K562 (cell line): ENCODE measurements around the gene RPS2. TPM values are rescaled to one million over a fixed set of nuclear protein-coding genes. Genes with fewer than 3 reads are reported as not detected.

Source experiments
- CHD1 ChIP-seq: fragments of 200-600 bp; sonication (generic); IDR thresholded peaks from one replicate; pipeline ENCODE4 v1.6.1; 2012; ENCODE audit warnings: mild to moderate bottlenecking, moderate library complexity, low read length, inconsistent platforms
- GATAD2B ChIP-seq: fragments of 450-650 bp; IDR thresholded peaks from 2 replicates; pipeline ENCODE4 v1.6.1; 2017; ENCODE audit warnings: mild to moderate bottlenecking, borderline replicate concordance
- IRF2 ChIP-seq: sonication (generic); formaldehyde crosslinking; IDR thresholded peaks from 2 replicates; pipeline ENCODE4 v1.8.1; 2022; ENCODE audit warnings: mild to moderate bottlenecking, missing genetic modification reagents
- MBD2 ChIP-seq: sonication (generic); IDR thresholded peaks from 2 replicates; pipeline ENCODE4 v1.6.1; 2016; ENCODE audit warnings: low read depth, borderline replicate concordance
- MTA3 ChIP-seq: fragments of 450-650 bp; formaldehyde crosslinking; IDR thresholded peaks from 2 replicates; pipeline ENCODE4 v1.6.1; 2017; ENCODE audit warnings: mild to moderate bottlenecking, borderline replicate concordance
- PCBP1 ChIP-seq: fragments of 200-400 bp; formaldehyde crosslinking; IDR thresholded peaks from 2 replicates; pipeline ENCODE4 v1.6.1; 2018; ENCODE audit warnings: mild to moderate bottlenecking, low read depth, low read length; ENCODE audit not compliant: poor library complexity, severe bottlenecking
- PTRF ChIP-seq: fragments of 450-650 bp; IDR thresholded peaks from 2 replicates; pipeline ENCODE4 v1.6.1; 2016; ENCODE audit warnings: mild to moderate bottlenecking, missing genetic modification characterization, missing compliant biosample characterization
- ZBTB40 ChIP-seq, 2 experiments: fragments of 450-650 bp in 1 of 2; sonication (generic) in 1 of 2; formaldehyde crosslinking in 1 of 2; IDR thresholded peaks; 2 replicates each; pipeline versions ENCODE4 v1.7.1 to v1.9.0; 2016 to 2022; ENCODE audit warnings: inconsistent platforms in 1 of 2, mild to moderate bottlenecking in 1 of 2, missing genetic modification reagents in 1 of 2
- ZEB2 ChIP-seq: fragments of 450-650 bp; IDR thresholded peaks from 2 replicates; pipeline ENCODE4 v1.6.1; 2016
- ZNF507 ChIP-seq: conservative IDR thresholded peaks from 2 replicates; pipeline ENCODE4 v1.6.1; 2017; ENCODE audit warnings: missing genetic modification characterization, missing compliant biosample characterization
- polyA plus RNA-seq, 8 experiments: library from polyadenylated mRNA; depleted of rRNA in 4 of 8; stranded (reverse) in 5 of 8; unstranded in 3 of 8; fragments of >200 nt; fragmentation: Nextera tagmentation in 2 of 8; fragmentation: Illumina TruSeq in 1 of 8; extraction: Ambion mirVana in 2 of 8; extraction: Trizol in 1 of 8; gene quantifications; 2 replicates each; pipeline versions ENCODE4 v1.2.1 to v1.2.3, GENCODE V29; 2011 to 2014; ENCODE audit warnings: inconsistent platforms in 1 of 8, missing spikeins in 1 of 8
- total RNA-seq, 7 experiments: library from RNA; depleted of rRNA in 6 of 7; stranded (reverse); fragments of >200 nt in 6 of 7; fragmentation: Illumina TruSeq in 2 of 7; extraction: Trizol in 2 of 7; gene quantifications; 2 replicates each; pipeline versions ENCODE4 v1.2.1 to v1.2.3, GENCODE V29; 2011 to 2021; ENCODE audit warnings: low replicate concordance in 1 of 7
- TF ChIP-seq, protein P1 (sequence below): sonication (generic); formaldehyde crosslinking; IDR thresholded peaks from 2 replicates; pipeline ENCODE4 v1.8.0; 2022; ENCODE audit warnings: mild to moderate bottlenecking, missing genetic modification reagents
- TF ChIP-seq, protein P2 (sequence below): sonication (generic); formaldehyde crosslinking; IDR thresholded peaks from 2 replicates; pipeline ENCODE4 v1.4.0; 2020; ENCODE audit warnings: mild to moderate bottlenecking, missing genetic modification reagents
- TF ChIP-seq, protein P3 (sequence below): fragments of 450-650 bp; conservative IDR thresholded peaks from 2 replicates; pipeline ENCODE4 v1.6.1; 2016; ENCODE audit warnings: missing genetic modification characterization, low read depth, mild to moderate bottlenecking, control low read depth, missing compliant biosample characterization

RPS2 gene
- total and polyA plus RNA-seq, 9 of the 15 experiments (the other 6 are each of a cell fraction or from before 2014, with no cell fraction given) = 834 to 4,794 (median 3,793) TPM

DNA sequence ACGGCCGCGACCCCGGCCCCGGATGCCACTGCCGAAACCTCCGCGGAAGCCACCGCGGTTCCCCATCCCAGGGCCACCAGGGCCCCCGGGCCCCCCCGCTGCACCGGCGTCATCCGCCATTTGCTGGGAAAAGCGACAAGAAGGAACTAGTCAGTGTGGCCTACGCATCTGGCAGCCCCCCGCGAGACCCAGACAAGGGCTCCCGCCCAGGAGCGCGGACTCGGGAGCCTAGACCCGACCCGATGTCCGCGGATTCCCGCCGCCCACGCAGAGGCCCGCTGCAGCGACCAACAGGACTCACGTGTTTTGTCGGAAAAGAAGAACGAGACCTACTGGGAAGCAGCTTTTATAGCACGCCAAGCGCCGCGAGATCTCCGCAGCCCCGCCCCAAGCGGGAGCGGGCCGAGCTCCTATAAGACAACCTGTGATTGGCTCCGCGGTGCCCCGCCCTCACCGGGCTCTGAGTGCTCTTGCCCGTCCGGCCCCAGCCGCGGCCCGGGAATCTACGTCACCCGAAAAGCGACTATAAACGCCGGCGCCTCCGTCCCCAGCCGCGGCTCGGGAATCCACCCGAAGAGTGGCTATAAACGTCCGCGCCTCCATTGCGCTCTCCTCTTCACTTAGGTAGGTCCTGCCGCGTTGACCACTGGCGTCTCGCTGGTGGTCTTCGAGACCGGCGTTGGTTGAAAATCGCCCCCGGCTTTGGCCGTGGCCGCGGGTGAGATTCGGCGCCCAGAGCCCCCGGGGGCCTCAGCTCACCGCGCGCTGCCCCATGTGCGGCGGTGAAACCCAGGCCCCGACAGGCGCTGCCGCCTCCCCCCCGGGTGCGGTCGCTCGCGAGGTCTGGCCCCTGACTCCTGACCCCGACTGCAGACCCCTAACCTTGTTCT is at the start of gene RPS2 (continued):
- TF ChIP-seq, protein P1, sequence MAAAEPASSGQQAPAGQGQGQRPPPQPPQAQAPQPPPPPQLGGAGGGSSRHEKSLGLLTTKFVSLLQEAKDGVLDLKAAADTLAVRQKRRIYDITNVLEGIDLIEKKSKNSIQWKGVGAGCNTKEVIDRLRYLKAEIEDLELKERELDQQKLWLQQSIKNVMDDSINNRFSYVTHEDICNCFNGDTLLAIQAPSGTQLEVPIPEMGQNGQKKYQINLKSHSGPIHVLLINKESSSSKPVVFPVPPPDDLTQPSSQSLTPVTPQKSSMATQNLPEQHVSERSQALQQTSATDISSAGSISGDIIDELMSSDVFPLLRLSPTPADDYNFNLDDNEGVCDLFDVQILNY = no peak
- TF ChIP-seq ZEB2 = no peak
- peak; percentile 94 for TF ChIP-seq MBD2
- no peak for TF ChIP-seq CHD1
- TF ChIP-seq, protein P2, sequence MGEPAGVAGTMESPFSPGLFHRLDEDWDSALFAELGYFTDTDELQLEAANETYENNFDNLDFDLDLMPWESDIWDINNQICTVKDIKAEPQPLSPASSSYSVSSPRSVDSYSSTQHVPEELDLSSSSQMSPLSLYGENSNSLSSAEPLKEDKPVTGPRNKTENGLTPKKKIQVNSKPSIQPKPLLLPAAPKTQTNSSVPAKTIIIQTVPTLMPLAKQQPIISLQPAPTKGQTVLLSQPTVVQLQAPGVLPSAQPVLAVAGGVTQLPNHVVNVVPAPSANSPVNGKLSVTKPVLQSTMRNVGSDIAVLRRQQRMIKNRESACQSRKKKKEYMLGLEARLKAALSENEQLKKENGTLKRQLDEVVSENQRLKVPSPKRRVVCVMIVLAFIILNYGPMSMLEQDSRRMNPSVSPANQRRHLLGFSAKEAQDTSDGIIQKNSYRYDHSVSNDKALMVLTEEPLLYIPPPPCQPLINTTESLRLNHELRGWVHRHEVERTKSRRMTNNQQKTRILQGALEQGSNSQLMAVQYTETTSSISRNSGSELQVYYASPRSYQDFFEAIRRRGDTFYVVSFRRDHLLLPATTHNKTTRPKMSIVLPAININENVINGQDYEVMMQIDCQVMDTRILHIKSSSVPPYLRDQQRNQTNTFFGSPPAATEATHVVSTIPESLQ = no peak
- TF ChIP-seq, protein P3, sequence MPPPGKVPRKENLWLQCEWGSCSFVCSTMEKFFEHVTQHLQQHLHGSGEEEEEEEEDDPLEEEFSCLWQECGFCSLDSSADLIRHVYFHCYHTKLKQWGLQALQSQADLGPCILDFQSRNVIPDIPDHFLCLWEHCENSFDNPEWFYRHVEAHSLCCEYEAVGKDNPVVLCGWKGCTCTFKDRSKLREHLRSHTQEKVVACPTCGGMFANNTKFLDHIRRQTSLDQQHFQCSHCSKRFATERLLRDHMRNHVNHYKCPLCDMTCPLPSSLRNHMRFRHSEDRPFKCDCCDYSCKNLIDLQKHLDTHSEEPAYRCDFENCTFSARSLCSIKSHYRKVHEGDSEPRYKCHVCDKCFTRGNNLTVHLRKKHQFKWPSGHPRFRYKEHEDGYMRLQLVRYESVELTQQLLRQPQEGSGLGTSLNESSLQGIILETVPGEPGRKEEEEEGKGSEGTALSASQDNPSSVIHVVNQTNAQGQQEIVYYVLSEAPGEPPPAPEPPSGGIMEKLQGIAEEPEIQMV = no peak
- no peak for TF ChIP-seq IRF2 (CRISPR knock-in tag)
- TF ChIP-seq MTA3 = peak; percentile 99
- TF ChIP-seq ZBTB40 (IDR thresholded peaks at IDR 0.05) = 0 out of 2 replicates have a peak, but pooled peaks have one; percentile 11
- TF ChIP-seq ZBTB40 (CRISPR knock-in tag; IDR thresholded peaks at IDR 0.05) = no peak
- no peak for TF ChIP-seq GATAD2B
- peak; percentile 96 for TF ChIP-seq PCBP1
- TF ChIP-seq PTRF (tag) = no peak
- no peak for TF ChIP-seq ZNF507
